B cell (primary cell): ENCODE data around the gene PARVA.

Experiments
- CTCF ChIP-seq: fragments of 200-600 bp; IDR thresholded peaks from one replicate; pipeline ENCODE4 v1.8.0; 2022; ENCODE audit warnings: antibody characterized with exemption, mild to moderate bottlenecking
- EZH2 ChIP-seq: IDR thresholded peaks from 2 replicates; pipeline ENCODE4 v1.6.1; 2012; ENCODE audit warnings: borderline replicate concordance, low read depth, mild to moderate bottlenecking, moderate library complexity, low read length; ENCODE audit not compliant: insufficient read depth, poor library complexity, severe bottlenecking

GRCh38 chr11:12402691-12403120 is 25.3 kb downstream of the PARVA start:
- TF ChIP-seq CTCF (no peak), EZH2 (no peak)
